ENCODE measurements around the gene MYB. TPM values are rescaled to one million over a fixed set of nuclear protein-coding genes. Genes with fewer than 3 reads are reported as not detected.

Gene MYB
- total RNA-seq, 1 experiment from 2014 or later: 3.7 TPM

- no peak for TF ChIP-seq CTCF (IDR thresholded peaks at IDR 0.05 in 2 of 3, conservative IDR thresholded peaks at IDR 0.05 in 1 of 3; ENCODE audit: borderline replicate concordance in 1 of 3, insufficient read depth in 1 of 3, low read depth in 2 of 3, low read length in 2 of 3)
- TF ChIP-seq YY1 (IDR thresholded peaks at IDR 0.05; ENCODE audit: extremely low read depth, insufficient replicate concordance, low read depth, low read length): no peak
- no peak for TF ChIP-seq CBX3 (IDR thresholded peaks at IDR 0.05; ENCODE audit: low read depth)
- no peak for TF ChIP-seq RAD21 (IDR thresholded peaks at IDR 0.05; ENCODE audit: low read depth)
Measured at GRCh38 chr6:135227349-135227748, 46.2 kb downstream of the MYB start (continued).

- Histone ChIP-seq H3K9me3 (ENCODE audit: control insufficient read depth in 1 of 2, insufficient read depth in 1 of 2, low read depth in 1 of 2, low read length in 2 of 2) (no peaks in the 10 kb centered on the region), H3K9ac (ENCODE audit: low read length) (no peak overlapping the region), H3K27me3 (ENCODE audit: insufficient read depth, low read length) (no peaks in the 10 kb centered on the region), H3K9me2 (ENCODE audit: insufficient read depth) (no peaks in the 10 kb centered on the region), H3K4me2 (ENCODE audit: low read length) (no peak overlapping the region), H2AFZ (ENCODE audit: low read depth, low read length, poor library complexity, severe bottlenecking) (no peak overlapping the region), H4K20me1 (ENCODE audit: insufficient read depth) (no peaks in the 10 kb centered on the region), H3K79me2 (ENCODE audit: insufficient read depth, low read length) (no peaks in the 10 kb centered on the region), H3K4me1 (ENCODE audit: control insufficient read depth in 1 of 2, insufficient read depth in 2 of 2, low read length in 2 of 2) (no peaks in the 10 kb centered on the region), H3K27ac (ENCODE audit: low read depth, low read length) (no peak overlapping the region), H3K4me3 (replicated peaks in 1 of 2; ENCODE audit: low read depth in 1 of 2, low read length in 2 of 2) (no peak overlapping the region), H3K36me3 (ENCODE audit: control insufficient read depth in 1 of 2, insufficient read depth in 2 of 2, low read length in 2 of 2) (no peaks in the 10 kb centered on the region)
- CTCF ChIA-PET: no interaction called here
- ATAC-seq (no peak), DNase-seq (ENCODE audit: low read depth, low spot score) (no peak)
- BruUV-seq (replicated peaks): no TSS peak
- RAD21 ChIA-PET (ENCODE audit: low non-redundant PET in 1 of 2, low total read pairs in 2 of 2, uncharacterized antibody in 2 of 2, unreplicated experiment in 2 of 2): no interaction called here
- TF ChIP-seq SIN3A (IDR thresholded peaks at IDR 0.05; ENCODE audit: low read depth) (no peak), SP1 (IDR thresholded peaks at IDR 0.05; ENCODE audit: low read depth) (no peak), ZFX (IDR thresholded peaks at IDR 0.05) (no peak), CTCF (IDR thresholded peaks at IDR 0.05 in 2 of 3, conservative IDR thresholded peaks at IDR 0.05 in 1 of 3; ENCODE audit: borderline replicate concordance in 1 of 3, insufficient read depth in 1 of 3, low read depth in 2 of 3, low read length in 2 of 3) (no peak), SRF (IDR thresholded peaks at IDR 0.05; ENCODE audit: low read depth) (no peak), ELF1 (IDR thresholded peaks at IDR 0.05; ENCODE audit: borderline replicate concordance, low read depth) (no peak), POLR2A (IDR thresholded peaks at IDR 0.05; ENCODE audit: borderline replicate concordance, extremely low read depth, insufficient read depth, insufficient read length) (no peak), RAD21 (IDR thresholded peaks at IDR 0.05; ENCODE audit: low read depth) (no peak), EZH2phosphoT487 (IDR thresholded peaks at IDR 0.05; ENCODE audit: borderline replicate concordance) (no peak), REST (IDR thresholded peaks at IDR 0.05; ENCODE audit: low read depth) (no peak), YY1 (IDR thresholded peaks at IDR 0.05; ENCODE audit: extremely low read depth, insufficient replicate concordance, low read depth, low read length) (no peak)
- TF ChIP-seq, protein P1, sequence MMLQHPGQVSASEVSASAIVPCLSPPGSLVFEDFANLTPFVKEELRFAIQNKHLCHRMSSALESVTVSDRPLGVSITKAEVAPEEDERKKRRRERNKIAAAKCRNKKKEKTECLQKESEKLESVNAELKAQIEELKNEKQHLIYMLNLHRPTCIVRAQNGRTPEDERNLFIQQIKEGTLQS (IDR thresholded peaks at IDR 0.05): no peak
- POLR2A ChIA-PET: no interaction called here
- intact Hi-C loops (cut with micrococcal nuclease): no loop called here
Measured at GRCh38 chr6:135227758-135228157, 46.6 kb downstream of the MYB start.
